Posterior cingulate gyrus (tissue), 11 donors: ENCODE measurements around the gene TXNRD2.

Experiments
- DNase-seq, 10 donors: peaks; one replicate each; pipeline versions ENCODE4 v3.0.0 to v3.0.0-alpha.2; 2020 to 2021; ENCODE audit warnings: mixed read lengths in 3 of 10
- intact Hi-C: fragments of 100-400 bp; cut with DNase I; formaldehyde crosslinking; loops from one replicate; pipeline ENCODE4 v1.15.1; 2023

The TXNRD2 gene

DNA sequence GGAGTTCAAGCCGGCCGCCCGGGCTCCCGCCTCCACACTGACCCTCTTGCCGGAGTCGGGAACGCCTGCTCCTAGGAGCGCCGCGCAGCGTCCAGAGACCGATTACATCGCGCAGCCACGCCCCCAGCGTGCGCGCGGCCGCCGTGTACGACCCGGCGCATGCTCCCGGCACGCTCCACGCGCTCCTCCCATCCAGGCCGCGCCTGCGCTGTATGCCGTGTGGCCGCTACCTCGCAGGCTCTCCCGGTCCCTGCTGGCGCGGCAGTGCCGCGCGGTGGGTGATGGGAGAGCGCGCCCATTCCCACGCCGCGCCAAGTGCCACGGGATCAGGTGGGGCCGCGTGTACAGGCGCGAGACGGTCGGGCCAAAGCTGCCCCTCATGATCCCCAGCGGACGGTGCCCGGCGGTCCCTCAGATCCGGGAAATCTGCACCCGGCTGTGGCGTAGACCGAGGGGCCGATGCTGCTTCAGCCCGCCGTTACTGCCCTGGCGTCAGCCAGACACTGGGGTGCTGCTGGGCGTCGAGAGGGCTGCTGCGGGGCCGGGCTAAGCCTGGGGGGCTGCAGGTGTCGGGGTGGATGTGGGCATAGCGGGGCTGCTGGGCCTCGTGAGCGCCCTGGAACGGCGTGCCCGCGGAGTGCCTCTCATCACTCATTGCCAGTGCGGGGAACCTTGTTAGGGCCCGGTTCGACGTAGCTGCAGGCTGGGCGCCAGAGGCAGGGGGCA, 86.7 kb downstream of the TXNRD2 start, which contains the start of the genes GNB1L and RTL10:
TSS of gene GNB1L (minus strand) at position 97 of the 726 bp plus-strand sequence. CDS start 33,519 bp downstream, outside the sequence.
TSS of gene RTL10 (minus strand) at position 97 of the 726 bp plus-strand sequence. CDS start 2,613 bp downstream, outside the sequence.
- intact Hi-C loops = no loop called here
- peak; percentile 89 to 99 (median 94) for DNase-seq

DNA sequence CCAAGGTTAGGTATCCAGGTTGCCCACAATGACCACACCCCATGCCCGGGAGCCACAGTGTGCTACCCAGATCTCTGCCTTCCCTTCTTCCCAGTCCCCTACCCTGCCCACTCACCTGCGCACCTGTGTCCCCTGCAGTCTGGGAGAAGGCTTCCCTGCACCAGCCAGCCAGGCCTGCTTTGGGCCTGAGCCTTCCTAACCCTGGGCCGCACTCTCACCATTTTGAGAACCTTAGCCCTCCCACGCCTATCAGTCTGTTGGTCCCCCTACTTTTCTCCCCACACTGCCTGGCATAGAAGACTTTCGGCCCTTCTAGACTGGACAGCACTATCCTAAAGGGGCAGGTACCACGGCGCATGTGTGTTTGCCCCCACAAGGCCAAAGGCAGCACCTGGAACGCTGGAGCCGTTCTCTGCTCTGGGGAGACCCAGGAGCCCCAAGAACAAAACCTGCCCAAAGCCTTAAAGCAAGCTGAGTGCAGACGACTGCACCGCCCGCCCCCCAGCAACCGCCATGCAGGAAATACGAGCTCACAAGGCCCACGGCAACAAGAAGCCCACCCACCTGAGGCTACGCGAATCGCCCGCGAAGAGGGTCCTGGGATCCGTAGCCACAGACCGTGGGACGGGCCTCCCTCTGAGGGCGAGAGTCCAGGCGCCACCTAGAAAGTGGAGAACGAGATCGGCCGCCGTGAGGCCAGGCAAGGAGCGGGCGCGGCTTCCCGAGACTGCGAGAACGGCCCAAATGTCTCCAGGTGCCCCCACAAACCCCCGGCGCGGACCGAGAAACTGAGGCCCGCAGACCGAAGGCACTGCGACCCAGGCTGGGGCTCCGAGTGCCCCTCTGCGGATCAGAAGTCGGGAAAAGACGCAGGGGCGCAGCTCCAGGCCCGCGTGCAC, 87.5 kb downstream of the TXNRD2 start:
- intact Hi-C loops = no loop called here

DNA sequence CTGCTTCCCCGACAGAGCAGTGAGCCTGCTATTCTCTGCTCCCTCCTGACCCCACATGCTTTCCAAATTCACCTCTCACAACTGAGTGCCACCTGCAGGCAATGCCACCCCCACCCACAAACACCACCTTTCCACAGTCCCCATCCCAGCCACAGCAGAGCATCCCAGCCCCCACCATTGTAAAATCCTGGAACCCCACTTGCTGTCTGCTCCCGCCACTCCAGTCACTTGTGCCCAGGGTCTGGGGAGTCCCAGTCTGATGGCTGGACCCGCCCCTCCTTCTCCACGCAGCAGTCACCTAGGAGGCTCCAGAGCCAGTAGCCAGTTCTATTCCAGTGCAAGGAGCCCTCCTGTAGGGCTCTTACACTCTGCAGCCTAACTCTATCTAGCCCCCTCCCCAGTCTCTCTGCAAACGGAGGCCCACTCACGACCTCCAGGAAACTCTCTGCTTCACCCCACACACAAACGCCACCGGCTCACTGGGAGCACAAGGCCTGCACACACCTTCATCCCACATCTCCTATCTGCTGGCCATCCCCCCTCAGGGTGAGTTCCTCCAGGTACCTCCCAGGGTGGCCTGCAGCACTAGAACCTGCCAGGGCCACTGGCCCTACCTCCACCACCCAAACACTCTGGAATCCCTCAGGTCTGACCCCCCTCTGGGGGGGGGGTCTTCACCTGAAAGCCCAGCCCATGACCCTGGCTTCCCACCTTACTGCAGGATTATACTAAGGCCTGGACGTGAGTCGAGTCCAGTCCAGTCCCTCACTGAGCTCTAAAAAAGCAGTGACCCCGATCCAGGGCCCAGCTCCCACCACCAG, 88.3 kb downstream of the TXNRD2 start:
- no peak for DNase-seq
- intact Hi-C loops = no loop called here

More for the DNA sequence above, 87.5 kb downstream of the TXNRD2 start:
- peak in 2 of 10 donors; percentile 79 to 84 for DNase-seq

DNA sequence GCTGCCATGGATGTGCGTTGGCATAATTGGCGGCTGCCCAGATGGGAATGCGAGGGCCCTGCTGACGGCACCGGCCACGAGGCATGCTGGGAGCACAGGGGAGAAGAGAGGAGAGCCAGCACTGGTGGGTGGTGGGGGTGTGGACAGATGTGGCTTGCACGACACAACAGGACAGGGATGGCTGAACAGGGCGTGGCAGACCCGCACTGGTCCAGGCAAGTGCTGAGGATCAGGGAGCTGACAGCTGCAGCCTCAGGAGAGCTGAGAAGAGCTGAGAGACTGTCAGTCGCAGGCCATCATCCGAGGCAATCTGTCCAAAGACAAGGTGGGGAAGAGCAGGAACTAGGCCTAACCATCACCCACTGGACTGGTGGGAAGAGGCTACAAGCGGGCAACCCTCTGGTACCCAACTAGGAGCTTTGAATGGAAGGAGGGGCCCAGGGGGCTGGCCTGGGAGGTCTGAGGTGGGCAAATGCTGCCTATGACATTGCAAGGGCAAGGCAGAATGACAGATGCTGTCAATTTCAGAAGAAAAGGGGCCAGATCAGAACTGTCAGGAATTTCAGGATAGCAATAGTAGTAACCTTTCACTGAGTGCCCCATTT, 89.3 kb downstream of the TXNRD2 start:
- DNase-seq = peak in 7 of 10 donors; percentile 54 to 95 (median 70)
- intact Hi-C loops = no loop called here

DNA sequence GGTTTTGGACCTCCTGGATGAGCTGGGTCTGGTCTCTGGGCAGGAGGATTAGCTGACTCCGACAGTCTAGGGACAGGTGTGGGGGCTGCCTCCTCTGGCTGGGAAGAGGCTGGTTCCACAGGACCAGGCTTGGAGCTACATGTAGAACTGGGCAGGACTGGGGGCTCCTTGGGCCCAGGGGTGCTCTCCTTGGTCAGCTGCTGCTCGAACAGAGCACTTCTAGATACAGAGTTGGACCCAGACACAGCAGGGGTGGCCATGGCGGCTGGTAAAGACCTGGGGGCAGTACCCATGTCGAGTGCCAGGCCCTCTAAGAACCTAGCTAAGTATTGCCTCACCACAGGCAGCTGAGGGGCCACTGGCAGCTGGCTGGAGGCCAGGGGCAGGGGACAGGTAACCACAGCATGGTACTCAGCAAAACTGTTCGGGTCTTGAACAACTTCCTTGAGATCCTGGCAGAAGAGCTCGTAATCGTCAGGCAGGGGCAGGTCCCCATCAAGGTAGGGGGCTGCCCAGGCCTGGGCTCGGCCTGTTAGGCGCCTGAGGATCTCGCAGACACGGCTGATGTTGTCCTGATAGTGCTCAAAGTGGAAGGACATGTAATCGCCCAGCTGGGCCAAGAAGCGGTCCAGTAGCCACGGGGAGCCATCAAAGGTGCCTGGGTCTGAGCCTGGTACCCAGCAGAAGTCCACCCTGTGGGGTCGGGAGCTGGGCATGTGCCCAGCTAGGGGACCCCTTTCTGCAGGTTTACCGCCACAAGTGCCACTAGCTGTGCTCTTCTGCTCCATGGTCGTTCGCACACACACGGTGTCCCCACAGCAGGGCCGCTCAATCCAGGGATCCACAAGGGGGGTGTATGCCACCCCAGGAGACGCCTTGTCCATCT, 90.1 kb downstream of the TXNRD2 start:
- DNase-seq = no peak
- intact Hi-C loops = no loop called here

DNA sequence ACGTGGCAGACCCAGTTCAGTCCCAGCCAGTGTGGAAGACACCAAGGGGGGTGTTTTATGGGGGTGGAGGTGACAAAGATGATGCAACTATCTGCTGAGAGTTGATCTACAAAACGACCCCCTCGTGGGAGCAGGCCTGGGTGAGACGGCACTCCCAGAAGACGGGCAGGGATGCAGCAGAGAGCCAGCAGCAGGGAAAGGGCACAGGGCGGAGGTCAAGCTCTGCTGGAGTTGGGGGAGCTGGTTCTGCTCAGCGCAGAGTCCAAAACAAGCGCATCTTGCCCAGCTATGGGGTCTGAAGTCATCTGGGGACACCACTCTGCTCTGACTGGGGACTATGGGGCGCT, 90.9 kb downstream of the TXNRD2 start:
- no peak for DNase-seq
- intact Hi-C loops = no loop called here

DNA sequence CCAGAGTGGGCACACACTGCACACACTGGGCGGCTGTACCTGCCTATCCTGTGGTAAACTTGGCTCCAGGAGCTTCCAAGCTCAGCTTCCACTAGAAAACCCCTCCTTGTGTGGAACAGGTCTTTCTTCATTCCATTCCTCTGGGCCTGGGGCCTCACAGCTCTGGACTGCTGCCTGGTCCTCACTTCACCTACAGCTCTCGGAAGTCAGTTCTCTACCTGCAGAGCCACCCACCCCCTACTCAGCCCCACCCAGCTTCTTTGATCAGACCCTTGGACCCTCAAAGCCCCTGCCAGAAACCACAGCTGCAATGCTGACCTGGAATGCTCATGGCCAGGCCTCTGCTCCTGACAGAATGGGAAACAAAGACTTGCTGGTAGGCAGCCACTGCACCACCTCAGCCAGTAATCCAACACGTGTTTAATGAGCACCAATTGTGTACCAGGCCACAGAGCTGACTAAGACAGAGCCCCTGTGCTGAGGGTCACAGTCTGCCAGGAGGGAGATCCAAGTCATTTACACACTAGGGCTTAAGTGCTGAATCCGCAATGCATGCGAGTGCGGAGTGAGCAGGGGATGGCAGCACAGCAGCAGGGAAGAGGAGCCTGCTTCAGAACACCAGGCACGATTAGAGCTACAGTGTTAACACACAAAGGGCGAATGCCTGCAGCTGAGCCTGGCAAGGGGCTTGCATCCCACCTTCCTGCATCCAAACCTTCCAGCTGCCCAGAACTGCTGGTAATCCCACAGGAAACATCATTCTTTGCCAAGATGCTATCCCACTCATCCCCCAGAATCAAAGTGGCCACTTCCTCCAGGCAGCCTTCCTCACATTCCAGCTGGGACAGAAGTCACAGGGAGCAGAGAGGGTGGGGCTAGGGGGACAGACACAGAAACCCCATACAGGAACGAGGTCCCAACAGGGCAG, 91.5 kb downstream of the TXNRD2 start:
- peak in 1 of 10 donors; percentile 11 for DNase-seq
- intact Hi-C loops = no loop called here

DNA sequence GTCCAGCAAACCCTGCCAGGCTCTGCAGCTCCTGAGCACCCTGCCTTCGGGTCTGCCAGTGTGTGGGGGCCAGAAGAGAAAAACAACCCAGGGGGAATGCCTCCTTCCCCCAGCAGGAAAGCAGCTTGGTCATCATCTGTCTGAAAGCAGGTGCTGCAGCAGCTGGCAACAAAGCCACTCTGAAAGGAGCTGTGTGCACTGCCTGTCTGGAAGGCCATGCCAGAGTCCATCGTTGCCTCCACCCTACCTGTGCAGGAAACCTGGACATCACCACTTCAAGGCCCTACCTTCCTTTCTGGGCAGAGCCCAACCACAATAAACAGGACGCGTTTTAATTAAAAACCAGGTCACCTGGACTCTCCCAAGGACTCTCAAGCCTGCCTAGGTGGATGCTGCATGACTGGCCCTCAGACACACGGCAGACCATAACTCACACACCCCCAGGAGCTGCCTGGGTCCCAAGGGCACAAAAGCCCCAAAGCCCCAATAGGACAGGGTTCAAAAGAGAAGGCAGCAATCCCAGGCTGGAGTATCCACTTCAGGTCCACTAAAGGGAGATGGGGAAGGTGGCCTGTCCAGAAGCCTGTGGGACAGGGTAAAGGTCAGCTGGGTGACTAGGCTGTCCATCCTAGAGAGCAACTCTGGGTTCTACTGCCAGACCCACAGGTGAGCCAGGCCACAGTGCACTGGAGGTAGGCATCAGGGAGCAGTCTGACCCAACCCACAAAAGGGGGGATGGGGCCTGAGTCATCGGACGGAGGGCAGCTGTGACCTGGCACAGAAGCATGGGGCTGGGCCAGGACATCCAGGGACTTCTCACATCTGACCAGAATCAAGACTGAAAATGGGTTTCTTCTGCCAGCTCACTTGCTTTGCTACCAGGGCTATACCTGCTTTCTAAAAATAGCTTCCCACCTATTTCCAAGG, 93.1 kb downstream of the TXNRD2 start:
- DNase-seq = peak in 1 of 10 donors; percentile 13
- intact Hi-C loops = no loop called here

DNA sequence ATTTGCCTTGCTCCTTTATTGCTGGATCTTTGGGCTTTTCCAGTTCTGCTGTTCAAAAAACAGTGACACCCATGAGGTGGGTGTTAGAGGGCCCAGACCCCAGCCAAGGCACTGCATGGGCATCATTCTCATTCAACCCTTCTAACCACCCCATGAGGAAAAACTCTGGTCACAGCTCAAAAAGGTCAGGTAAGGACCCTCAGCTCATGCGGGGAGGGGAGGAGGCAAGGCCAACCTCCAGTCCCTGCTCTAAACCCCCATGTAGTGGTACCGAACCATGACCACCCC, 94.3 kb downstream of the TXNRD2 start:
- intact Hi-C loops = no loop called here
- no peak for DNase-seq

DNA sequence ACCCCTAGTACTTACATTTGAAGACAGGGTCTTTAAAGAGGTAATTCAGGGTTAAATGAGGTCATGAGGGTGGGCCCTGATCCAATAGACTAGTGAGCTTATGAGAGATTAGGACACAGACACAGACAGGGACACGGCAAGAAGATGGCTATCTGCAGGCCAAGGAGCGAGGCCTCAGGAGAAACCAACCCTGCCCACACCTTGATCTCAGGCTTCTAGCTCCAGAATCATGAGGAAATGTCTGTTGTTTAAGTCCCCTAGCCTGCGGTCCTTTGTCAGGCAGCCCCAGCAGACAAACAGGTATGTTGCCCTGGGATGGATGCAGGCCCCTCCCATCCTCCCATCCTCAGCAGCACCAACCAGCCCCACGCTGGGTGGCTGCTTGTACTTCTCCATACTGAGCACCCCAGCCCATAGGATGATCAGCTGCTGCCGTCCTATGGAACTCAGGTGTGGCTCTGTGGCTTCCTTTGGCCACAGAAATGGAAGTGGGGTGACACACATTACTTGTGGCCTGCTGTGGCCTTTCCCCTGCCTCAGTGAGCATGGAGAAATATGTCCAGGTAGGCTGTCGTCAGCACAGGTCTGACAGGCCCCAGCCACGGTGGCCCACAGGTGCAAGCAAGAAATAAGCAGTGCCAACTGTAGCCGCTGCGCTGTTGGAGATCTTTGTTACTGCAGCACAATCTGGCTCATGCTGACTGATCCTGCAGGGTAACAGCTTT, 94.8 kb downstream of the TXNRD2 start:
- intact Hi-C loops = no loop called here
- no peak for DNase-seq

DNA sequence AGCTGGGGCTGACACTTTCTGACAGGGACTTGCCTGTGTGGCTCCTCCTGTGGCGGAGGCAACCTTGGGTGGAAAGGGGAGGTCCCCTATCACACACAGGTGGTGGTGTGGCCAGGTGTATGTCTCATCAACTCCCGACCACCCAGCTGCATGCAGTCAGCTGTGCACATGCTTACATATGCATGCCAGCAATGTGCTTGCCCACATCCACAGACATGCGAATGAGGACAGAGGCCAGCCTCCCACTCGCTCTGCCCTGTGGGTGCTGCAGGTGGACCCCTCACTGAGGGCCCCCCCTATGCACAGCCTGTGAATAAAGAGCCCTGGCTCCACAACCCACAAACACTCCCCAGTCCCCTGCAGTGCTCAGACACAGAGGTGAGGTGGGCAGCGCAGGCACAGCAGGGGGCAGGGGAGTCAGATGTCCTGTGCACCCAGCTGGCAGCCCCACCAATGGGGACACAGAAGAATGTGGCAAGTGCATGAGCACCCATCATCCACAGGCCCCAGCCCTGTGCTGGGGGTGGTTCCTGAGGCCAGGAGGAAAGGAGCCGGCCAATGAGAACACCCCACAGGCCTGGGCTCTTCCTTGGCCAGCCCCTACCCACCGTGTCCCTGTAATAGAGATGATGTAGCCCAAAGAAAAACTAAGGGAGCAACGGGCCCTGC, 96.4 kb downstream of the TXNRD2 start:
- DNase-seq = peak in 1 of 10 donors; percentile 15
- intact Hi-C loops = no loop called here

DNA sequence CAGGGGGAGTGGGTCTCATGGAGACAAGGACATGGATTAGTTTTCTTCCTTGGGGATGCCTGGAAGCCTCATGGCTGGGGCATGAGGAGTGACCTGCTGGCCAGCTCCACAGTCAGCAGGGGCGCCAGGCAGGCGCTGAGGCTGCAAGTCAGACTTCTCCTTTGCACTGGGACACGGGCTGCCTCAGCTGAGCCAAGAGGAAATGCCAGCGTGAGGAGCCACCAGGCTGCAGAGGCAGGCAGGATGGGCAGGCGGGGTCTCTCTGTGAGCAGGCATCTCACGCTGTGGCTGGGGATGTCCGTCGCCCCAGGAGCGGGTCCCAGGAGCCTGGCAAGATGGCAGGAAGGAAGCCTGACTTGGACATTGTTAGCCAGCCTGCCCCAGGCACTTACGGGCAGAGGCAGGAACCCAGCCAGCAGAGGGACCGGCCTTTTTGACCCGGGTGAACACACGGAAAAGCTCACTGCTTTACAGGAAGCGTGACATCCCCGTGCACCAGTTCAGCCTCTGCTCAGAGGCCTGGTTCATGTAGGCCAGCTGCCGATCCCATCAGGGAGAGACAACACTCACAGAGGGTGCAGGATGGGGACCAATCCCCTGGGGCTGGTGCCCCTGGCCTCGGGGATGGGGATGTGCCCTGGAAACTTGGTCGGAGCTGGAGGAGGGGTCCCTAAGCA, 97.1 kb downstream of the TXNRD2 start:
- DNase-seq = peak in 3 of 10 donors; percentile 19 to 92 (median 56)
- intact Hi-C loops = no loop called here

DNA sequence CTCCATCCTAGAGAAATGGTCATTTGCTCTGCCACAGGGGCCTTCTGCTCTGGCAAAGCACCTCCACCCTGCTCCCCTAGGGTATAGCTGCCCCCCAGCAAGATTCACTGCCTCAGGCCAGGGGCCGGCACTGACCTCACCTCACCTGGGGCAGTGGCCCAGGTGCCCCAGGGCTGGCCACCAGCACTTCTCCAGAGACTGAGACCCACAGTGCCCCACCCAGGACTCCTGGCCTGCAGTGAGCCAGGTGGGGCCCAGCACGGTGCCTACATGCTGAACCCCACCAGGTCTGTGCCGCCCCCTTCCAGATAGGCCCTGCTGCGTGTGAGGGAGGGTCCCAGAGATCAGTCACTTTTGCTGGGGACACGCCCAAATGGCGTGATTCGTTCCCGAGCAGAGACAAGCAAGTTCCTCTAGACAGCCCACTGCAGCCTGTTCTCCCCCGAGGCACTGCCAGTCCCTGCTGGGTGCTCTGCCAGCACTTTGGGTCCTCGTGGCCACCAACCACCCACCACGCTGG, 97.7 kb downstream of the TXNRD2 start:
- DNase-seq = no peak
- intact Hi-C loops = no loop called here

DNA sequence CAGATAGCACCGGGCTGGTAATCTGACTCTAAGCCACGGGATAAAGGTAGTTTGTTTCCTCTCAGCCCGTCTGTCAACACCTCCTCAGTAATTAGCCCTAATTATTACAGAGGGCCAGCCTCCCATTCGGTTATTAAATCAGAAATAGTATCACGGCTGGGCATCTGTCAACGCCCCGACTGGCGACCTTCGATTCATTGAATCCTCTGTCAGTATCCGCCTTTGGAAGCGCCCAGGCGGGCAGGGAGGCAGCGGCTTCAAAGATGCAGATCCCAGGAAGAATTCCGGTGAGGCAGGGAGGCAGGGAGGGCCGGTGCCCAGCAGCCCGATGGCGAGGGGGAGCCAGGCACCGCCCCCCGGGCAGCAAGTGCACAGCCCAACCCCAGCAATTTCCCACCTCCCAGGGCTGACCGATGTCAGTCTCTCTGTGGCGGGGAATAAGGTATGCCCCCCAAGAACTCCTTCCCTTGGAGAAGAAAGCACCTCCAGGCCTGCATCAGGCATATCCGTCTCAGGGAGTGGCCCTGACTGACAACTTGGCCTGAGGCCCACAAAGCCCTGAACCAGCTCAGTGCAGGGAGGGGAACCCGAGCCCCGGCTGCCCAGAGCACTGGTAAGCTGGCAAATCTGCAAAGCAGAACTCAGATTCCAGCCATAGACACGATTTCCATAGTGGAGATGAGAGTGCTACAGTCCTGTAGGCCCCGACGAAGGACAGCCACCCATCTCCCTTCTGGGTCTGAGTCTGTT, 98.3 kb downstream of the TXNRD2 start:
- DNase-seq = peak in 2 of 10 donors; percentile 17 to 62
- intact Hi-C loops = no loop called here
